ENCODE results near the gene RBM47.
"Not testable (repeated sequence)": the region's sequence is repeated elsewhere in the genome, so short reads cannot be mapped to it uniquely, and the experiment has no call there.

Gene RBM47

GRCh38 chr4:40585201-40585799 is 44.4 kb downstream of the RBM47 start:
- no peak for DNase-seq

DNA sequence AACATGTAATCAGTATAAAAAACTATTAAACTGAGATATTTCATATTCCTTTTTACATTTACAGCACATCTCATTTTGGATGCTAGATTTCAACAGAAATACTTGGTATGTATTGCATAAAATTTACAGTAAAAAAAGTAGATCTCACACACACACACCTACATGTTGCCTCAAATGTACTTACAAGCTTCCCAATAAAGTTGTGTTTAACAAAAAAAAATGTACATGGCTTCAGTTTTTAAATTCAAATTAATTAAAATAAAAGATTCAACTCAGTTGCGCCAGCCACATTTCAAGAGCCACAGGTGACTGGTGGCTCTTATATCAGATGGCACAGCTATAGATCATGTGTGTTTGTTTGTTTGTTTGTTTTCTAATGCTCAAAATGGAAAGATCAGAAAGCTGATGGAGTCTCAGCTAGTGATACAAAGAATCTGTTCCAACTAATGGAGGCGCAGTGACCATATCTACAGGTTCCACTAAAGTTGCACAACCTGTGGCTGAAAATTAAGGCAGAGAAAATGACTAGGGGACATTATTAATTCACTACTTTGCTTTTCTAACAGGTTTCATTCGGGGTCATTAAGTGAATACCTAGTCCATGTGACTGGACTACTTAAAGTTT is 45.0 kb downstream of the RBM47 start:
- no peak for DNase-seq

GRCh38 chr4:40583850-40584439 is 45.7 kb downstream of the RBM47 start:
- DNase-seq: no peak

- DNase-seq: no peak
Measured at GRCh38 chr4:40582413-40582812, 47.3 kb downstream of the RBM47 start.

DNA sequence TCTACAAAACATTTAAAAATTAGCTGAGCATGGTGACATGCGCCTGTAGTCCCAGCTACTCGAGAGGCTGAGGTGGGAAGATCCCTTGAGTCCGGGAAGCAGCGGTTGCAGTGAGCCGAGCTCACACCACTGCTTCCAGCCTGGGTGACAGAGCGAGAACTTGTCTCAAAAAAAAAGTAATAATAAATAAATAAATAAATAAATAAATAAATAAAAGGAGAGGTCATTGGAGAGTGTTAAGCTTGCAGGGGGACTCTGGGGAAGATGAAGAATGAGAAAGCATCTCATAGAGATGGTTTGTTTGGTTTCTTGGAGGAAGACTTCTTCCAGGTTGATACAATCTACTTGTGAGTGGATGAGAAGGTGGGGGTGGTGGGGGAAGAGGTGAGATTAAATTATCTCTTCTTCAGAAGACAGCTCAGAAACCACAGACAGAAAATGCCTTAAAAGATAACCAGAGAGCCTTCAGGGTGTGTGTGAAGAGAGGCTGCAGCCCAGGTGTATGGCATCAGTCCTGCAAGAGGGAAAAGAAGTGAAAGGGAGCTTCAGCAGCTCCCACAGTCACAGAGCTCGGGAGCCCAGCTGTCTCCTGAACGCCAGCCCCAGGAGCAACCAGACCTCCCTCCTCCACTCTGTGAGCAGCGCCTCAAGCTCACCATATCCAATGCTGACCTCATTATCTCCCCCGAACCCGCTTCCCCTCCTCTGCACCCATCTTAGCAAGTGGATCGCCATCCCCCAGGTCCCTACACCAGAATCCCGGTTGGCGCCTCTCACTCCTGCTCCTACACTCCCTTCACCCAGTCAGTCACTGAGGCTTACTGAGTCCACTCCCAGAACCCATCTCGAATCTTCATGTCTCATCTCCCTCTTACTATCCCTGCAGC is 48.2 kb downstream of the RBM47 start:
- no peak for DNase-seq

DNA sequence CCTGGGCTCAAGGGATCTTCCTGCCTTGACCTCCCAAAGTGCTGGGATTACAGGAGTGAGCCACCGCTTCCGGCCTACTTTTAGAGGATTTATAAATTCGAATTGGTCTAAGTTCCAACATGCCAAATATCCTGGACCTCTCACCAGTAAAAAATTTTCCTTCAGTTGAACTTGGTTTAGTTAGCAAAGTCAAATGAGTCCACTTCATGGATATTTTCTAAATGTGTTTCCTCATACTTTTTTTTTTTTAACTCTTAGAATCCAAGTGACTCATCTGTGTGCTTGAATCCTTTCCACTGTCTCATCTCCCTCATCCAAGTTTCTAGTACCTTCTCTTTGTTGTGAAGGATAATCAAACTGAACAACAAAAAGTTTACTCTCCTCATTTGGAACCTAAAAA is 49.7 kb downstream of the RBM47 start:
- DNase-seq: peak; percentile 80

DNA sequence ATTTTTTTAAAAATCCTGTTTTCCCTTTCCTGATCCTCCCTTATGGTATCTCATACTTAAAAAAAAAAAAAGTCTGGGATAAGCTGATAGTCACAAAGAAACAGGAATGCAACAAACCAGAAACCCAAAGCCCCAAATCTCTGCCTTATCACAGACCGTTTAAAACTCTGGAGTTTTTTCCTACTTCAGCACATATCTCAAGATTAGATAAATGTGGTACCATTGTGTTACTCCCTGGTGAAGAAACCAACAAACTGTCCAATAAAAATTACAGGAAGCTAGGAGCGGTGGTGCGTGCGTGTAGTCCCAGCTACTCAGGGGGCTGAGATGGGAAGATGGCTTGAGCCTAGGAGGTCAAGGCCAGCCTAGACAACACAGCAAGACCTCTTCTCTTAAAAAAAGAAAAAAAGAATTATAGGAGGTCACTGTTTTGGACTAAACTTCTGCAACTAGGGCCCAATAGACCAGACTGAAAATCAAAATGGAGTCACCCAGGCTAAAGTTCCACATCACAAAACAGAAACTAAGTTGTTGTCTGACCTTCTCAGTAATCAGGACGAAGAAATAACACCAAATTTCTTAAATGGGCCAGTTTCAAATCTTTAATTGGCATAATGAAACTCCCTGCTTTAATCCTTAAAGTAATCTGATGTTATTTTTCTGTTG is 51.9 kb downstream of the RBM47 start:
- DNase-seq: no peak

DNA sequence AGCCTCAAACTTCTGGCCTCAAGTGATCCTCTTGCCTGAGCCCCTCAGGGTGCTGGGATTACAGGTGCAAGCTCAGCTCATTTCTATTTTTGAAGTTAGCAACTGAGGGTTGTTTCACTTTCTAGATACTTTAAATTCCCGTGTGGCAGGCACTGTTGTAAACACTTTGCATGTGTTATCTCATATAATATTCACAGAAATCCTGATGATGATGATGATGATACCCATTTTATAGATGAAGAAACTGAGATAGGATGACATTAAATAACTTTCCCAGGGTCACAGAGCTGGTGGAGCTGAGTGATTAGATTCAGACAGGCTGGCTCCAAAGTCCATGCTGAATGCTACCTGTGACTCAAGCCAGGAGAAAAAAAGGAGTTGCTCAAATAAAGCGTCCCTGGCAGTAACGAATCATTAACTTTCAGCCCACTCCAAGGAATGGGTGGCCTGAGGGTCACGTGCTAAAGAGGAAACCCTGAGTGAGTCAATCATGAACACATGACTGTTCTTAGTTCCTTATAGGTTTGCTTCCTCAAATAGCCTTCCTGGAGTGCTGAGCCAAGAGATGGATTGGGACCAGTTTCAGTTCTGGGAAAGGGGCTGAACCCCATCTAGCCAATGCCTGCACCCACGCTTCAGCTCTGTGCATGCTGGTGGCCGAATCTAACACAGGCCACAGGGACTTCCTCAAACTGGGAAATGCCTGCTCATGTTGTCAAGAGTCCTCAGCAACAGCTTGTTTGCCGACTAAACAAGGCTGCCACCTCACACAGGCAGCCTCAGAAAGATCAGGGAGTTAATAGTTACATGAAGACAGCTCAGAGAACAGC is 52.8 kb downstream of the RBM47 start:
- peak; percentile 78 for DNase-seq

- DNase-seq: no peak
Measured at GRCh38 chr4:40575846-40576245, 53.8 kb downstream of the RBM47 start.

- no peak for DNase-seq
Measured at GRCh38 chr4:40573593-40574311, 55.9 kb downstream of the RBM47 start.

- no peak for DNase-seq
Measured at GRCh38 chr4:40572692-40573310, 56.9 kb downstream of the RBM47 start.

GRCh38 chr4:40571208-40571607 is 58.5 kb downstream of the RBM47 start:
- DNase-seq: no peak

DNA sequence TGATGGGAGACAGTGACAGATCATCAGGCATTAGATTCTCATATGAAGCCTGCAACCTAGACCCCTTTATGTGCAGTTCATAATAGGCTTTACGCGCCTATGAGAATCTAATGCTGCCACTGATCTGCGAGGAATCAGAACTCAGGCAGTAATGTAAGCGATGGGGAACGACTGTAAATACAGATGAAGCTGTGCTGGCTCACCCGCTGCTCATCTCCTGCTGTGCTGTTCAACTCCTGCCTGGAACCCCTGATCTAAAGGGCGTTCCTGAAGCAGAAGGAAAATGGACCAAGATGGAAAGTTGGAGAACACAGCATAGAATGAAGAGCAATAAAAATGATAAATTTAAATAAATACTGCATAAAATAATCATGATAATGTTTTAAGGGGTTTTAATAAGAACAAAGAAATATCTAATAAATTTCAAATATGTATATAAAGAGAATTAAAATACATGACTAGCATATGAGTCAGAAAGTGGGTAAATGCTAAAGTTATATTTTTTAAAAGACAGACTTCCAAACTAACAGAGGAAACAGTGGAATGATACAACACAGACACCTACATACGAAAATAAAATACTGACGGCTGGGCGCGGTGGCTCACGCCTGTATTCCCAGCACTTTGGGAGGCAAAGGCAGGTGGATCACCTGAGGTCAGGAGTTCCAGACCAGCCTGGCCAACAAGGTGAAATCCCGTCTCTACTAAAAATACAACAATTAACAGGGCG is 59.2 kb downstream of the RBM47 start:
- DNase-seq: no peak

DNA sequence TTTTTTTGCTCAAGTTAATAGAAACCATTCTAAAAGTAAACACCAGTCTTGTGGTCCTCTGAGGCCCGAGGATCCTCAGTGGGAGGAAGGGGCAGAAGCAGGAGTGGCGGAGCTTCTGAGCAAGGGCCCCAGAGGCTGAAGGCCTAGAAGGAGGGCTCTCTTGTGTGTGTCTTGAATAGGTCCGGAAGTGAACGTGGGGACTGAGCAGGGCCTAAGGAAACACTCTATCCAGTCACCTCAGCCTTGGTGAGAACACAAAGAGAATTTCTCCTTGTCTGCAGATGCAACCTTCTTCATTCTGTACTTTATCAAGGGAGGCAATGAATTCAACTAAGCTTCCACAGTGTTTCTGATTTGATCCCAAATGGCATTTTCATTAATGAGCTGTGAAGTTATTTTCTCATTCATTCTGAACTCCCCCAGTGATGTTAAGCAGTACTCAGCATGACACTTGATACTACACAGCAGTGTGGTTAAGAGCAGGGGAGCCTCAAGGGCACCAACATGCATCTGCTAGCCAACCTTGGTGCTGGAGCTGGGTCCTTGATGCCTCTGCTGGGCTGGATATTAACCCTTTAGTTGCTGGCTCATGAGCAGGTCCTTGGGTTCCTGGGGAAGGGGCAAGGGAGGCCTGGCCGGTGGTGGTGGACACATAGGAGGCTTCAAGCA is 64.7 kb downstream of the RBM47 start:
- DNase-seq: no peak

DNA sequence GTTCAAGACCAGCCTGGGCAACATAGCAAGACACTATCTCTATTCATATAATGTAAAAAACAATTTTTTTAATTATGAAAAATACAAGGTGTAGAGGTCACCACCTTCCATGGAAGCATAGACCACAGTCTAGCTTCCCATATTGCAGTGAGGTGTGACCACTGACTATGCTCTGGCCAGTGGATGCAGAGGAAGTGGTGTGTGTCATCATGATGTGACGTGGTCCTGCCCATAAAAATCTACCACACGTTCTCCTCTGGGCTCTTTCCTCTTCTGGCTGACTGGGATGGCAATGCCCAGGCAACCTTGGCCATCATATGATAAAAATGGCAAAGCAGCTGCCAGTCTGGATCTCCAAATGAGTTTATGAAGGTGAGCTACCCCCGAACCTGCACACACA is 65.7 kb downstream of the RBM47 start:
- no peak for DNase-seq

DNA sequence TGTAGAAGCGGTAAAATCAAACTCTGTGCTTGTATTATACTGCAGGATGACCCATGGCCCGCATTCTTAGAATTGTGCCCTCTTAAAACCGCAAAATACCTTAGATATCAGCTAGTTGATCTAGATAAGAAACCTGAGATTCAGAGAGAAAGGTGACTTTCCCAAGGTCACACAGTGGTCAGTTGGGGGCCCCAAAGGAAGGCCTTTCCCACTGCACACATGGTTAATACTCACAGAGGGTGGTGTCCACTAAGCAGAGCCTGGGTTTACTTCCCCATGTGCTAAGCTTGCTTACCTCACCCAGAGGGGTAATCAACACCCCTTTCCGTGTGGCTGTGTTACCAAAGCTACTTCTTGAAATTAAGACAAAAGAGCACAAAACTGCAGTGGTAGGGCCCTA is 66.3 kb downstream of the RBM47 start:
- DNase-seq: no peak

DNA sequence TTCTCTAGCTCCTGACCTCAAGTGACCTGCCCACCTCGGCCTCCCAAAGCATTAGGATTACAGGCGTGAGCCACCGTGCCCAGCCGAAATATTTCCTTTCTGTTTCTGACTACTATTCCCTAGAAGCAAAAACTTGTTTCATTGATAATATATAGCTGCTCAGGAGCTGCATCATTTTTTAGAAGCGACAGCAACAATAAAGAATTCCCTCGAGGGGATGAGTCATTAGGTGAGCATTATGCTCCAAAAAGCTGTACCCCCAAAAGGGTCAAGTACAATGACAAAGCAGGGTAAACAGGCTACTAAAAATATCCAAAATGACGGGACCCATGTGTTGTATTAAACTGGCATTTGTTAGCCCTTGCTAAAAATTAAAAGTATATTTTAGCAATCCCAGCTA is 67.0 kb downstream of the RBM47 start:
- DNase-seq: peak; percentile 55

- DNase-seq: no peak
Measured at GRCh38 chr4:40562208-40562607, 67.5 kb downstream of the RBM47 start.

- not testable (repeated sequence) for DNase-seq
Measured at GRCh38 chr4:40561543-40562177, 68.0 kb downstream of the RBM47 start.
